ENCODE data around the gene YWHAG. TPM values are rescaled to one million over a fixed set of nuclear protein-coding genes. Genes with fewer than 3 reads are reported as not detected.
"Not testable (repeated sequence)": the region's sequence is repeated elsewhere in the genome, so short reads cannot be mapped to it uniquely, and the experiment has no call there.

YWHAG gene
- total and polyA plus RNA-seq, 3 donors from 2014 or later, result 67.4 to 80.2 (median 78.4) TPM

DNA sequence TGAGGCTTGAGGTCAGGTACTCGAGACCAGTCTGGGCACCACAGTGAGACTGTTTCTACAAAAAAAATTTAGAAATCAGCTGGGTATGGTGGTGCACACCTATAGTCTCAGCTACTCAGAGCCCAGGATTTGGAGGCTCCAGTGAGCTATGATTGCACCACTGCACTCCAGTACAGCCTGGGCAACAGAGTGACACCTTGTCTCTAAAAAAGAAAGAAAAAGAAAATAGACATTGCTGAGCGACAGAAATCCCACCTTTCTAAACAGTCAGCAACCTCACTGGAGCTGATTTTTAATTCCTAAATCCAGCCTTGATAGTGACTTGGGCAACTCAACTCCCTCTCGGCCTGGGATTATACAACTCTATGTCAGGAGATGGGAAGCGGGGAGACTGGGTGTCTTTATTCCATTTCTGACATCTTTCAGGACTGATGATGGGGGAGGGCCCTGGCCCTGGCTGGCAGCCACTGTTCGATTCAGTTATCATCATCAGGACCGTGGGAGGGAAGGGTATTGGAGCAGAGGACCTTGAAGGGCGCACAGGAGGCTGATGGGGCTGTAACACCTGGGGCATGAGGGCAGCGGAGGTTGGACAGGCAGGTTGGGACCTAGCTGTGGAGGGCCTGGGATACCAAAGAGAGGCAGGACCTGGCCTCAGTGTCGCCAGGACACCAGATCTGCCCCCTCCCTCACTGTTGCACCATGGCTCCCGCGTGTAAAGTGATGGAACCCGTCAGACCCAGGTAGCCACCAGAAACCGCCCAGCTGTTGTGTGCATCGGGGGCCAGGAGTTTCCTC is 41.6 kb downstream of the YWHAG start:
- peaks cover 9% of the 10 kb centered on the region for H3K4me1 ChIP-seq
- no peak for TF ChIP-seq POLR2A (IDR thresholded peaks at IDR 0.05)

DNA sequence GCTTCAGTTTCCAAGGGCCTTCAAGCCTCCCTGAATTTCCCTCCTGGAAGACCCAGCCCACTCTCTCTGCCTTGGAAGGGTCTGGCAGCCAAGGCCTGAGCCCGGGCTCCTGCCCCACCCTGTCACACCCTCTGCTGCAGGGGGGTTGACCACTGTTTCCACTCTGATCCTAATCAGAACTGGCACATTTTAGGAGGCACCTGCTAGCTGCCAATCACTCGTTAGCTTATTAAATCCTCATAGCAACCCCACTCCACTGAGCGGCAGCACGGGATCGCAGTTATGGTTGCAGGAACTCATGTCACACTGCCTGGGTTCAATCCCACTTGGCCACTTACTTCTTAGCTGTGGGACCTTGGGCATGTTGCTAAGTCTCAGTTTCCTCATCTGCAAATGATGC is 43.4 kb downstream of the YWHAG start:
- 82 to 88% methylated on average over 5 of the region's 5 CpGs for WGBS, 2 donors
- Histone ChIP-seq H3K27me3 (no peaks in the 10 kb centered on the region), H3K27ac (no peak overlapping the region), H3K9me3 (no peaks in the 10 kb centered on the region), H3K4me1 (peaks cover 14% of the 10 kb centered on the region), H3K36me3 (ENCODE audit: low read depth, missing control alignments) (no peaks in the 10 kb centered on the region), H3K4me3 (no peak overlapping the region)
- no peak for DNase-seq
- TF ChIP-seq, protein P1, sequence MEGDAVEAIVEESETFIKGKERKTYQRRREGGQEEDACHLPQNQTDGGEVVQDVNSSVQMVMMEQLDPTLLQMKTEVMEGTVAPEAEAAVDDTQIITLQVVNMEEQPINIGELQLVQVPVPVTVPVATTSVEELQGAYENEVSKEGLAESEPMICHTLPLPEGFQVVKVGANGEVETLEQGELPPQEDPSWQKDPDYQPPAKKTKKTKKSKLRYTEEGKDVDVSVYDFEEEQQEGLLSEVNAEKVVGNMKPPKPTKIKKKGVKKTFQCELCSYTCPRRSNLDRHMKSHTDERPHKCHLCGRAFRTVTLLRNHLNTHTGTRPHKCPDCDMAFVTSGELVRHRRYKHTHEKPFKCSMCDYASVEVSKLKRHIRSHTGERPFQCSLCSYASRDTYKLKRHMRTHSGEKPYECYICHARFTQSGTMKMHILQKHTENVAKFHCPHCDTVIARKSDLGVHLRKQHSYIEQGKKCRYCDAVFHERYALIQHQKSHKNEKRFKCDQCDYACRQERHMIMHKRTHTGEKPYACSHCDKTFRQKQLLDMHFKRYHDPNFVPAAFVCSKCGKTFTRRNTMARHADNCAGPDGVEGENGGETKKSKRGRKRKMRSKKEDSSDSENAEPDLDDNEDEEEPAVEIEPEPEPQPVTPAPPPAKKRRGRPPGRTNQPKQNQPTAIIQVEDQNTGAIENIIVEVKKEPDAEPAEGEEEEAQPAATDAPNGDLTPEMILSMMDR (IDR thresholded peaks at IDR 0.05), result no peak
- TF ChIP-seq POLR2A (IDR thresholded peaks at IDR 0.05), result no peak
- intact Hi-C loops (cut with DNase I; ENCODE audit: low total_unique reads), result no loop called here

More for the DNA sequence above, 41.6 kb downstream of the YWHAG start:
- Histone ChIP-seq H3K9me3 (no peaks in the 10 kb centered on the region), H3K27me3 (no peaks in the 10 kb centered on the region), H3K4me3 (peak overlapping the region; percentile 78), H3K36me3 (ENCODE audit: low read depth, missing control alignments) (no peaks in the 10 kb centered on the region), H3K27ac (peak overlapping the region; percentile 84 to 96)
- intact Hi-C loops (cut with DNase I; ENCODE audit: low total_unique reads), result no loop called here
- peak; percentile 49 for DNase-seq
- WGBS, 2 donors, result 38 to 42% methylated on average over 14 of the region's 14 CpGs

DNA sequence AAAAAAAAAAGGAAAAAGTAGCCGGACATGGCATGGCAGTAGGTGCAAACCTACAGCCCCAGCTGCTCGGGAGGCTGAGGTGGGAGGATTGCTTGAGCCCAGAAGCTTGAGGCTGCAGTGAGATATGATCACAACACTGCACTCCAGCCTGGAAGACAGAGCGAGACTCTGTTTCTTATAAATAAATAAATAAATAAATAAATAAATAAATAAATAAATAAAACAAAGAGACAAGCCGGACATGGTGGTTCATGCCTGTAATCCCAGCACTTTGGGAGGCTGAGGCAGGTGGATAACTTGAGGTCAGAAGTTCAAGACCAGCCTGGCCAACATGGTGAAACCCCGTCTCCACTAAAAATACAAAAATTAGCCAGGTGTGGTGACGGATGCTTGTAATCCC is 44.1 kb downstream of the YWHAG start:
- intact Hi-C loops (cut with DNase I; ENCODE audit: low total_unique reads); DNase-seq; H3K9me3 ChIP-seq; H3K27ac ChIP-seq; H3K36me3 ChIP-seq (ENCODE audit: low read depth, missing control alignments); H3K27me3 ChIP-seq; H3K4me3 ChIP-seq: not testable (repeated sequence)
- WGBS, 2 donors, result 68 to 70% methylated on average over 6 of the region's 6 CpGs
- peaks cover 14% of the 10 kb centered on the region for H3K4me1 ChIP-seq

DNA sequence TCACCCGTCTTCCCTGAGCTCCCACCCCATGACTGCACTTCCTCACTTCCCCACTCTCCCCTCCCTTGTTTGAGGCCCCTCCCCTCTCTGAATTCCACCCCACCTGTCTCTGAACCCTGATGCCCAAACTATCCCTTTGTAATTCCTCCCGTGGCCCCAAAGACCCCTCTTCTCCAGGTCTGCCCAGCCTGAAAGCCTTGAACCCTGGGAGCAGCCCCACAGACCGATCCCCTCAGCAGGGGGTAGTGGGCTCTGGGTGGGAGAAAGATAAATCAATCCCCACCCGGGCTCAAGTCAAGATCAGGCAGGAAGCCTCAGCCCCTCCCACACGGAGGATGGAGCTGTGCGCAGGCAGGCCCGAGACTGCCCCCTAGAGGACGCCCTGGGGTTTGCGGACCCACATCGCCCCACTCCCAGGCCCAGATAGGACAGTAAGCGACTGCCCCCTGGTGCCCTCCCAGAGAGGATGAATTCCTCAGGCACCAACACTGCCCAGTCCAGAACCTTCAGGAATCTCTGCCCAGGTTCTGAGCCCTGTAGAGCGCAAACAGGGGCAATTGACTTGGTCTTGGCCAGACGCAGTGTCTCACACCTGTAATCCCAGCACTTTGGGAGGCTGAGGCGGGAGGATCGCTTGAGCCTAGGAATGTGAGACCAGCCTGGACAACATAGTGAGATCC is 44.6 kb downstream of the YWHAG start:
- H3K4me3 ChIP-seq, result no peak overlapping the region
- no peaks in the 10 kb centered on the region for H3K9me3 ChIP-seq
- peak; percentile 98 for DNase-seq
- TF ChIP-seq POLR2A (IDR thresholded peaks at IDR 0.05), result no peak
- TF ChIP-seq, protein P1 (IDR thresholded peaks at IDR 0.05), result peak; percentile 98 to 100 (median 99)
- H3K27ac ChIP-seq, result peak overlapping the region in 1 of 2 donors; percentile 36
- intact Hi-C loops (cut with DNase I; ENCODE audit: low total_unique reads), result no loop called here
- peaks cover 10% of the 10 kb centered on the region for H3K4me1 ChIP-seq
- no peaks in the 10 kb centered on the region for H3K27me3 ChIP-seq
- H3K36me3 ChIP-seq (ENCODE audit: low read depth, missing control alignments), result no peaks in the 10 kb centered on the region
- WGBS, 2 donors, result 13 to 26% methylated on average over 8 to 15 of the region's 15 CpGs

DNA sequence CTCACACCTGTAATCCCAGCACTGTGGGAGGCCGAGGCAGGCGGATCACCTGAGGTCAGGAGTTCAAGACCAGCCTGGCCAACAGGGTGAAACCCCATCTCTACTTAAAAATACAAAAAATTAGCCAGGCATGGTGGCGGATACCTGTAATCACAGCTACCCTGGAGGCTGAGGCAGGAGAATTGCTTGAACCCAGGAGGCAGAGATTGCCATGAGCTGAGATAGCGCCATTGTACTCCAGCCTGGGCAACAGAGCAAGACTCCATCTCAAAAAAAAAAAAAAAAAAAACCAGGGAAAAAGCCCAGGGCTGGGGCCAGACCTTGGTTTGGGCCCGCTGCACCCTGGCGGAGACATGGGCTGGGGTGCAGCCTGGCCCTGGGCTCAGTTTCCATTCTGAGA is 47.0 kb downstream of the YWHAG start:
- H3K27ac ChIP-seq; H3K4me3 ChIP-seq; DNase-seq; H3K36me3 ChIP-seq (ENCODE audit: low read depth, missing control alignments); H3K27me3 ChIP-seq; intact Hi-C loops (cut with DNase I; ENCODE audit: low total_unique reads); H3K9me3 ChIP-seq; H3K4me1 ChIP-seq: not testable (repeated sequence)
- 94 to 95% methylated on average over 6 of the region's 6 CpGs for WGBS, 2 donors

DNA sequence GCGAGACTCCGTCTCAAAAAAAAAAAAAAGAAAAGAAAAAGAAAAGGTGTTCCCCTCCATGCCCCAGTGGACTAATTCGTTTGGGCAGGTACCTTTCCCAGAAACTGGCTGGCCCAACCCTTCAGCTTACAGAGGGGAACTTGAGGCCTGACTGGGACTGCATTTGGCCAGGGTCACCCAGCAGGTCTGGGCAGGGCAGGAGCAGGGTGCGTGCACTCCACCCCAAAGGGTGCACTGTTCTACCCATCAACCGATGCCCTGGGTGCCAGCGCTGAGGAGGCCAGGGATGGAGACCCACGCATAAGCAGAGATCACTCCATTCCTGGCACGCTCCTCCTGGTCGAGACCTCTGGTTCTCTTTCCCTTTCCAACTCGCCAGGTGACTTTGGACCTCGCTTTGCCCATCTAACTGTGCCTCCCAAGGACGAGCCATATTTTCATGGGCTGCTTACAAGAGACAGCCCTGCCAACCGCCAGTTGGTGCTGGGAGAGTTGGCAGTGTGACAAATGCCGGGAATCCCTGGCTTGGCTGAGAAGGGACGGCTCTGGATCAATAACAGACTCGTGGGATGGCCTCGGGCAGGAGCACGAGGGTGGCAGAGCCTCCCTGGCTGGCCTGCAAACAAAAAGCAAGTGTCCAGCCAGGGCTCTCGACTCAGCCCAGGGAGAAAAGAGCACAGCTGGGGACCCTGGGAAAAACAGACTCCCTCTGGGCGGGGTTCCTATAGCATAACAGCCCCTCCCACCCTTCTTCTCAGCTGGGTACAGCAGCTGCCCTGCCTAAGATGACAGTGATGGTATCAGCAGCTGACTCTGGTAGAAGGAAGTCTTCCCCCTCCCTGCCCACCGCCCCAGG is 48.5 kb downstream of the YWHAG start:
- Histone ChIP-seq H3K27me3 (no peaks in the 10 kb centered on the region), H3K9me3 (no peaks in the 10 kb centered on the region), H3K4me3 (no peak overlapping the region), H3K4me1 (peaks cover 5% of the 10 kb centered on the region), H3K36me3 (ENCODE audit: low read depth, missing control alignments) (no peaks in the 10 kb centered on the region), H3K27ac (peak overlapping the region; percentile 25 to 50)
- intact Hi-C loops (cut with DNase I; ENCODE audit: low total_unique reads), result no loop called here
- WGBS, 2 donors, result 51% methylated on average over 17 to 21 of the region's 21 CpGs
- TF ChIP-seq, protein P1 (IDR thresholded peaks at IDR 0.05), result no peak
- DNase-seq, result peak; percentile 80

DNA sequence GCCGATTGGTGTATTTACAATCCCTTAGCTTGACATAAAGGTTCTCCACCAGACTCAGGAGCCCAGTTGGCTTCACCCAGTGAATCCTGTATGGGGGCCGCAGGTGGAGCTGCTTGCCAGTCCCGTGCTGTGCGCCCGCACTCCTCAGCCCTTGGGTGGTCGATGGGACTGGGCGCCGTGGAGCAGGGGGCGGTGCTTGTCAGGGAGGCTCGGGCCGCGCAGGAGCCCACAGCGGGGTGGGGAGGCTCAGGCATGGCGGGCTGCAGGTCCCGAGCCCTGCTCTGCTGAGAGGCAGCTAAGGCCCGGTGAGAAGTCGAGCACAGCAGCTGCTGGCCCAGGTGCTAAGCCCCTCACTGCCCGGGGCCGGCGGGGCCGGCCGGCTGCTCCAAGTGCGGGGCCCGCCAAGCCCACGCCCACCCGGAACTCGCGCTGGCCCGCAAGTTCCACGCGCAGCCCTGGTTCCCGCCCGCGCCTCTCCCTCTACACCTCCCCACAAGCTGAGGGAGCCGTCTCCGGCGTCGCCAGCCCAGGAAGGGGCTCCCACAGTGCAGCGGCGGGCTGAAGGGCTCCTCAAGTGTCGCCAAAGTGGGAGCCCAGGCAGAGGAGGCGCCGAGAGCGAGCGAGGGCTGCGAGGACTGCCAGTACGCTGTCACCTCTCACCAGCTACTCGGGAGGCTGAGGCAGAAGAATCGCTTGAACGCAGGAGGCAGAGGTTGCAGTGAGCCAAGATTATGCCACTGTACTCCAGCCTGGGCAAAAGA is 49.3 kb downstream of the YWHAG start:
- H3K27me3 ChIP-seq; H3K36me3 ChIP-seq (ENCODE audit: low read depth, missing control alignments); DNase-seq; H3K27ac ChIP-seq; H3K4me1 ChIP-seq; intact Hi-C loops (cut with DNase I; ENCODE audit: low total_unique reads); H3K9me3 ChIP-seq: not testable (repeated sequence)
- H3K4me3 ChIP-seq, result peak overlapping the region; percentile 29 to 38
- WGBS, 2 donors, result 72 to 84% methylated on average over 29 to 47 of the region's 50 CpGs

DNA sequence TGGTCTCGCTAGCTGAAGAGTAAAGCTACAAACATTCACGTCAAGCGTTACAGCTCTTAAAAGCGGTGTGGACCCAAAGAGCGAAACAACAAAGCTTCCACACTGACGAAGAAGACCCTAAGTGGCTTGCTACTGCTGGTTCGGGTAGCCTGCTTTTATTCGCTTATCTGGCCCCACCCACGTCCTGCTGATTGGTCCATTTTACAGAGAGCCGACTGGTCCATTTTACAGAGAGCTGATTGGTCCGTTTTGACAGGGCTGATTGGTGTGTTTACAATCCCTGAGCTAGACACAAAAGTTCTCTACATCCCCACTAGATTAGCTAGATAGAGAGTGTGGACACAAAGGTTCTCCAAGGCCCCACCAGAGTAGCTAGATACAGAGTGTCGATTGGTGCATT is 49.9 kb downstream of the YWHAG start:
- 61 to 69% methylated on average over 12 of the region's 12 CpGs for WGBS, 2 donors
- H3K27ac ChIP-seq; H3K36me3 ChIP-seq (ENCODE audit: low read depth, missing control alignments); intact Hi-C loops (cut with DNase I; ENCODE audit: low total_unique reads); H3K27me3 ChIP-seq; H3K9me3 ChIP-seq: not testable (repeated sequence)
- Histone ChIP-seq H3K4me1 (peaks cover 11% of the 10 kb centered on the region), H3K4me3 (peak overlapping the region in 1 of 2 donors; percentile 36)
- DNase-seq, result peak; percentile 79
